Lower leg skin (tissue), 3 donors: ENCODE measurements around the gene SLC17A3.

Source experiments
- CTCF ChIP-seq, 3 donors: fragments of 450-650 bp; IDR thresholded peaks; one replicate each; pipeline ENCODE4 v1.5.1; 2016; ENCODE audit warnings: antibody characterized with exemption in 3 of 3, mild to moderate bottlenecking in 3 of 3, moderate library complexity in 2 of 3
- POLR2A ChIP-seq, 2 donors: fragments of 450-650 bp; IDR thresholded peaks; one replicate each; pipeline ENCODE4 v1.6.1; 2016 to 2017; ENCODE audit warnings: antibody characterized with exemption in 2 of 2, mild to moderate bottlenecking in 1 of 2, moderate library complexity in 1 of 2

GRCh38 chr6:25816252-25816651, 57.8 kb downstream of the SLC17A3 start:
- TF ChIP-seq CTCF (IDR thresholded peaks at IDR 0.05): no peak
- no peak for TF ChIP-seq POLR2A (IDR thresholded peaks at IDR 0.05)
